SHP77 treated with DMSO at 0.1 percent for 48 hours (cell line): Measurements from ENCODE around the gene PI4K2A.

ENCODE experiments used
- DNase-seq: peaks from one replicate; lab custom pipeline; 2025; lab: John Stamatoyannopoulos, UW

Gene PI4K2A

GRCh38 chr10:97705006-97705670 is 64.7 kb downstream of the PI4K2A start:
- DNase-seq = no peak

- DNase-seq = no peak
Observed at GRCh38 chr10:97707134-97707861, 66.8 kb downstream of the PI4K2A start.

GRCh38 chr10:97708167-97708566 is 67.7 kb downstream of the PI4K2A start:
- no peak for DNase-seq

GRCh38 chr10:97708976-97709946 is 68.8 kb downstream of the PI4K2A start:
- DNase-seq = no peak

GRCh38 chr10:97711640-97712572 is 71.4 kb downstream of the PI4K2A start:
- no peak for DNase-seq

GRCh38 chr10:97713339-97713825 is 72.9 kb downstream of the PI4K2A start, which contains the start of gene MARVELD1:
TSS of gene MARVELD1 (plus strand) at chr10:97713730. CDS start at chr10:97713877, 147 bp downstream.
- DNase-seq = no peak

- DNase-seq = peak; percentile 19
Observed at GRCh38 chr10:97713826-97714400, 73.4 kb downstream of the PI4K2A start.

- no peak for DNase-seq
Observed at GRCh38 chr10:97714401-97715258, 74.2 kb downstream of the PI4K2A start.

- no peak for DNase-seq
Observed at GRCh38 chr10:97715259-97715874, 74.9 kb downstream of the PI4K2A start.

- DNase-seq = no peak
Observed at GRCh38 chr10:97717627-97718026, 77.2 kb downstream of the PI4K2A start.

- no peak for DNase-seq
Observed at GRCh38 chr10:97718178-97718577, 77.7 kb downstream of the PI4K2A start.

- DNase-seq = peak; percentile 31
Observed at GRCh38 chr10:97718659-97719142, 78.2 kb downstream of the PI4K2A start.

GRCh38 chr10:97719602-97720001 is 79.1 kb downstream of the PI4K2A start:
- DNase-seq = no peak

- no peak for DNase-seq
Observed at GRCh38 chr10:97721871-97722780, 81.7 kb downstream of the PI4K2A start.

GRCh38 chr10:97723001-97723400 is 82.5 kb downstream of the PI4K2A start:
- DNase-seq = no peak

- no peak for DNase-seq
Observed at GRCh38 chr10:97724341-97724941, 84.0 kb downstream of the PI4K2A start.
